Natural killer cell (primary cell): Measurements from ENCODE around the gene SLC8A1. TPM values are rescaled to one million over a fixed set of nuclear protein-coding genes. Genes with fewer than 3 reads are reported as not detected.

ENCODE experiments used
- ATAC-seq, 3 donors: fragments of 150-1000 bp in 2 of 3; fragments of 200-7000 bp in 1 of 3; cut with Tn5 transposase; 1 replicate in 1 of 3; 2 replicates in 2 of 3; pipeline ENCODE4 v1.10.0; 2021; ENCODE audit warnings: mild to moderate bottlenecking in 2 of 3, moderate library complexity in 2 of 3
- DNase-seq, 2 donors: peaks; one replicate each; pipeline versions ENCODE4 v3.0.0 to v3.0.0-alpha.2; 2013 to 2021; ENCODE audit warnings: mixed read lengths in 1 of 2
- H3K27ac ChIP-seq: one replicate; pipeline ENCODE4 v1.5.1; 2013; ENCODE audit warnings: mild to moderate bottlenecking, low read length
- H3K27me3 ChIP-seq: one replicate; pipeline ENCODE4 v1.6.1; 2013; ENCODE audit warnings: low read length; ENCODE audit not compliant: control insufficient read depth, insufficient read depth
- H3K36me3 ChIP-seq: one replicate; pipeline ENCODE4 v1.6.1; 2013; ENCODE audit warnings: low read length; ENCODE audit not compliant: control insufficient read depth, insufficient read depth
- H3K4me1 ChIP-seq: one replicate; pipeline ENCODE4 v1.6.1; 2013; ENCODE audit warnings: low read length; ENCODE audit not compliant: control insufficient read depth, insufficient read depth
- H3K4me3 ChIP-seq: one replicate; pipeline ENCODE4 v1.5.1; 2013; ENCODE audit warnings: low read length
- H3K9me3 ChIP-seq: one replicate; pipeline ENCODE4 v1.6.1; 2013; ENCODE audit warnings: low read length; ENCODE audit not compliant: control insufficient read depth, insufficient read depth
- H3K27ac Mint-ChIP-seq, 2 donors: one replicate each; pipeline ENCODE4 v1.8.0; 2022; ENCODE audit warnings: mild to moderate bottlenecking in 2 of 2, mixed read lengths in 2 of 2, moderate library complexity in 1 of 2
- H3K27me3 Mint-ChIP-seq, 2 donors: one replicate each; pipeline ENCODE4 v1.8.0; 2022; ENCODE audit warnings: low read depth in 2 of 2, mixed read lengths in 2 of 2
- H3K36me3 Mint-ChIP-seq: one replicate; pipeline ENCODE4 v1.8.0; 2022; ENCODE audit warnings: mixed read lengths
- H3K4me1 Mint-ChIP-seq, 2 donors: one replicate each; pipeline ENCODE4 v1.8.0; 2022; ENCODE audit warnings: mixed read lengths in 2 of 2
- H3K4me3 Mint-ChIP-seq: one replicate; pipeline ENCODE4 v1.8.0; 2022; ENCODE audit warnings: mild to moderate bottlenecking, moderate library complexity, mixed read lengths
- H3K9me3 Mint-ChIP-seq, 2 donors: one replicate each; pipeline ENCODE4 v1.8.0; 2022; ENCODE audit warnings: mixed read lengths in 2 of 2
- WGBS: methylation state at CpG from one replicate; pipeline ENCODE4 v1.1.7; 2013; ENCODE audit warnings: missing lambda C conversion rate; ENCODE audit not compliant: insufficient coverage; 5-methylcytosine and 5-hydroxymethylcytosine counted together
- intact Hi-C: fragments of 100-400 bp; cut with micrococcal nuclease; formaldehyde crosslinking; loops from one replicate; pipeline ENCODE4 v1.14.2; 2022
- total RNA-seq, 4 donors: library from RNA; stranded (reverse); fragments of 120-200 nt in 1 of 4; gene quantifications; one replicate each; pipeline versions ENCODE4 v1.2.3 to v1.2.4, GENCODE V29; 2013 to 2022
- TF ChIP-seq, protein P1 (sequence below): fragments of 200-600 bp; IDR thresholded peaks from one replicate; pipeline ENCODE4 v1.8.0; 2022; ENCODE audit warnings: antibody characterized with exemption

Gene SLC8A1
- total RNA-seq, 3 donors from 2014 or later (not counting 1 experiment from before 2014, with no cell fraction given): 1.4 to 4.7 (median 3.6) TPM

DNA sequence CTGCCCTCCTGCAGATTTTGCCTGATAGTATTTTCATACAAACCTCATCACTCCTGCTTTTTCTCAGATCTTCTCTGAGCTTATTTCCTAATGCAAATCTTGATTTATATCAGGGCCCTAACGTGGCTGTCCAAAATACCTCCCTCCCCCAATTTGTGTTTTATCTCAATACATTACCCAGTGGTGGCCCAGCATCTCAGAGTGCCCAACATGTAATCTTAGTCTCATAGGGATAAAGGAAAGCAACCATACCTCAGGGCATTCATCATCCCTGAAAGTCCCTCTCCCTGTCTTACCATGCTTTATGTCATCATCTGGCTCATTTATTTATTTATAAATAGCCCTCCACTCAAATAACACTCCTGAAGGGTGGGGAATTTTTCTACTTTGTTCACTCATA, 135.3 kb downstream of the SLC8A1 start:
- no peaks in the 10 kb centered on the region for H3K27me3 Mint-ChIP-seq
- H3K27ac ChIP-seq: no peak overlapping the region
- 71% methylated on average over 1 of the region's 1 CpG for WGBS
- H3K9me3 ChIP-seq: no peaks in the 10 kb centered on the region
- TF ChIP-seq, protein P1, sequence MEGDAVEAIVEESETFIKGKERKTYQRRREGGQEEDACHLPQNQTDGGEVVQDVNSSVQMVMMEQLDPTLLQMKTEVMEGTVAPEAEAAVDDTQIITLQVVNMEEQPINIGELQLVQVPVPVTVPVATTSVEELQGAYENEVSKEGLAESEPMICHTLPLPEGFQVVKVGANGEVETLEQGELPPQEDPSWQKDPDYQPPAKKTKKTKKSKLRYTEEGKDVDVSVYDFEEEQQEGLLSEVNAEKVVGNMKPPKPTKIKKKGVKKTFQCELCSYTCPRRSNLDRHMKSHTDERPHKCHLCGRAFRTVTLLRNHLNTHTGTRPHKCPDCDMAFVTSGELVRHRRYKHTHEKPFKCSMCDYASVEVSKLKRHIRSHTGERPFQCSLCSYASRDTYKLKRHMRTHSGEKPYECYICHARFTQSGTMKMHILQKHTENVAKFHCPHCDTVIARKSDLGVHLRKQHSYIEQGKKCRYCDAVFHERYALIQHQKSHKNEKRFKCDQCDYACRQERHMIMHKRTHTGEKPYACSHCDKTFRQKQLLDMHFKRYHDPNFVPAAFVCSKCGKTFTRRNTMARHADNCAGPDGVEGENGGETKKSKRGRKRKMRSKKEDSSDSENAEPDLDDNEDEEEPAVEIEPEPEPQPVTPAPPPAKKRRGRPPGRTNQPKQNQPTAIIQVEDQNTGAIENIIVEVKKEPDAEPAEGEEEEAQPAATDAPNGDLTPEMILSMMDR: no peak
- H3K27ac Mint-ChIP-seq: no peak overlapping the region
- no peak for DNase-seq
- H3K9me3 Mint-ChIP-seq: peaks cover 4 to 5% of the 10 kb centered on the region in 2 donors
- no peaks in the 10 kb centered on the region for H3K36me3 Mint-ChIP-seq
- H3K4me3 Mint-ChIP-seq: no peak overlapping the region
- no peak overlapping the region for H3K4me3 ChIP-seq
- intact Hi-C loops: no loop called here
- no peaks in the 10 kb centered on the region for H3K4me1 ChIP-seq
- H3K27me3 ChIP-seq: no peaks in the 10 kb centered on the region
- H3K4me1 Mint-ChIP-seq: no peaks in the 10 kb centered on the region
- no peaks in the 10 kb centered on the region for H3K36me3 ChIP-seq
- ATAC-seq: no peak

DNA sequence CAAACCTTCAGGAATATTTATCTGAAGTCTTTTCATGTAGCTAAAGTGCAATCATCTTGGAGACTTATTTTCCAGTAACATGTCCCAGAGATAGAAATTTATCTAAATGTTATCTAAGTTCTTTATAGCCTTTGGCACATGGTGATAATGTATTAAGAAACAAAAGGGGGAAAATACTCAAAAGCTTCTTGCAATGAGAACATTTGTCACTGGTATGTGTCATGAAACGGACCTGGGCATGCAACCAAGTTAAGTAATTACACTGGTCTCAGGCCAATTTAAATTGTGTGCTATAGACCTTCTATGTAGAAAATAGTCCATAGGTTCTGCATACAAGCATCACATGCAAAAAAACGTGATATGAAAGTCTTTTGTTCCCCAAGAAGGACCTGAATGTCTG, 136.2 kb downstream of the SLC8A1 start:
- no peaks in the 10 kb centered on the region for H3K27me3 Mint-ChIP-seq
- H3K36me3 Mint-ChIP-seq: no peaks in the 10 kb centered on the region
- intact Hi-C loops: no loop called here
- H3K4me3 ChIP-seq: no peak overlapping the region
- TF ChIP-seq, protein P1: no peak
- peaks cover 4 to 5% of the 10 kb centered on the region in 2 donors for H3K9me3 Mint-ChIP-seq
- no peaks in the 10 kb centered on the region for H3K4me1 ChIP-seq
- H3K4me3 Mint-ChIP-seq: no peak overlapping the region
- H3K4me1 Mint-ChIP-seq: no peaks in the 10 kb centered on the region
- H3K9me3 ChIP-seq: no peaks in the 10 kb centered on the region
- no peak for ATAC-seq
- no peak overlapping the region for H3K27ac ChIP-seq
- no peaks in the 10 kb centered on the region for H3K36me3 ChIP-seq
- H3K27me3 ChIP-seq: no peaks in the 10 kb centered on the region
- WGBS: 58% methylated on average over 2 of the region's 2 CpGs
- no peak for DNase-seq
- H3K27ac Mint-ChIP-seq: no peak overlapping the region

DNA sequence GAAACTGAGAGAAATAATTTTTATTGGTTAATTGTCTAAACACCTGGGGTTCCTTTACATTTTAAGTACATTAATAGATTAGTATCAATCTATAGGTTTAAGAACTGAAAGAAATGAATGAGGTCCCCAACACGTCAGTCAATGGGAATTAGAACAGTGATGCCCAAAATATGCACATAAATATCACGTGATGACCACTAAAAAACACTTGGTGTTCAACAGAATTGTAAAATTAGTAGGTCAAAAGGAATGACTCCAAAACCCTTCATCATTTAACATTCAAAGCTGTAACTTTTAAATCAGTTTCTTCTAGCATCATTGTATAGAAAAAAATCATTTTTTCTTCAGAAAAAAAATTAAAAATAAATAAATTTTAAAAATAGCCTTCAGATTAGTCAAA, 140.9 kb downstream of the SLC8A1 start:
- Mint-ChIP-seq H3K27me3 (no peaks in the 10 kb centered on the region), H3K4me1 (no peaks in the 10 kb centered on the region), H3K4me3 (no peak overlapping the region), H3K9me3 (peaks cover 0 to 4% of the 10 kb centered on the region in 2 donors), H3K27ac (no peak overlapping the region), H3K36me3 (no peaks in the 10 kb centered on the region)
- ATAC-seq (no peak), DNase-seq (no peak)
- Histone ChIP-seq H3K27me3 (no peaks in the 10 kb centered on the region), H3K4me1 (no peaks in the 10 kb centered on the region), H3K9me3 (no peaks in the 10 kb centered on the region), H3K4me3 (no peak overlapping the region), H3K36me3 (no peaks in the 10 kb centered on the region), H3K27ac (no peak overlapping the region)
- intact Hi-C loops: no loop called here
- TF ChIP-seq, protein P1: no peak
- WGBS: no CpG with 5 or more reads among the region's 2 CpGs

DNA sequence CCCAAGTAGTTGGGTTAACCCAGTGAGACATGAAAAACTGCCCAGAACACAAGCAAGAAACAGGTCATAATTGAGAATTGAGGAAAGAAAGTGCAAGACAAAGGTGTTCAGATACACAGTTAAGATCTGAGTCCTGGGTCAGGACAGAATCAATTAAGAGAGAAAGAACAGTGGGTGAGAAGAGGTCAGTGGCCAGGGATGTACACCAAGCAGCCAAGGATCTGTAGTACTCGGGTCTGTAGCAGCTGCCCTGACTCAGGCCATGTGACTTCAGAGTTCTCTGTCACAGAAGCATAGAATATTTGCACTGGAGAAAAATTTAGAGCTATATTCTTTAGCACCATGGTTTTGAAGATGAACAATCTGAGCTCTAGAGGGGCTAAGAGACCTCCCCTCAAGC, 141.6 kb downstream of the SLC8A1 start:
- H3K27me3 Mint-ChIP-seq: no peaks in the 10 kb centered on the region
- DNase-seq (no peak), ATAC-seq (no peak)
- Histone ChIP-seq H3K9me3 (no peaks in the 10 kb centered on the region), H3K4me3 (no peak overlapping the region), H3K27me3 (no peaks in the 10 kb centered on the region), H3K36me3 (no peaks in the 10 kb centered on the region), H3K27ac (no peak overlapping the region), H3K4me1 (no peaks in the 10 kb centered on the region)
- H3K4me3 Mint-ChIP-seq: no peak overlapping the region
- no peaks in the 10 kb centered on the region for H3K36me3 Mint-ChIP-seq
- intact Hi-C loops: no loop called here
- TF ChIP-seq, protein P1: no peak
- H3K4me1 Mint-ChIP-seq: no peaks in the 10 kb centered on the region
- no peak overlapping the region for H3K27ac Mint-ChIP-seq
- WGBS: 77% methylated on average over 1 of the region's 1 CpG
- peaks cover 0 to 4% of the 10 kb centered on the region in 2 donors for H3K9me3 Mint-ChIP-seq
